ENCODE results near the gene ARHGEF37.

- TF ChIP-seq CTCF (IDR thresholded peaks at IDR 0.05; ENCODE audit: low read depth, low read length, poor library complexity, severe bottlenecking) (no peak), EZH2phosphoT487 (IDR thresholded peaks at IDR 0.05; ENCODE audit: borderline replicate concordance, low read length) (no peak)
These were observed 5.3 kb upstream of the ARHGEF37 start for GRCh38 chr5:149576021-149576420.
